KMS-11 (cell line): Measurements from ENCODE around the gene GNA12.
A peak's percentile ranks its signal among the peaks of the same experiment; 100 is the strongest.

Source experiments
- H2AFZ ChIP-seq: fragments of 200-600 bp; sonication (generic); 2 replicates; pipeline ENCODE4 v1.6.1; 2016; ENCODE audit warnings: antibody characterized with exemption, mixed run types, low read depth
- H3K27ac ChIP-seq: fragments of 200-600 bp; sonication (generic); 2 replicates; pipeline ENCODE4 v1.6.1; 2016; ENCODE audit warnings: mild to moderate bottlenecking, mixed run types
- H3K27me3 ChIP-seq: fragments of 200-600 bp; sonication (generic); 2 replicates; pipeline ENCODE4 v1.6.1; 2017; ENCODE audit warnings: mild to moderate bottlenecking, low read depth, mixed run types, moderate library complexity; ENCODE audit not compliant: insufficient read depth
- H3K36me3 ChIP-seq: fragments of 200-600 bp; sonication (generic); 2 replicates; pipeline ENCODE4 v1.6.1; 2017; ENCODE audit warnings: mild to moderate bottlenecking, mixed run types; ENCODE audit not compliant: insufficient read depth
- H3K4me1 ChIP-seq: fragments of 200-600 bp; sonication (generic); 2 replicates; pipeline ENCODE4 v1.6.1; 2016; ENCODE audit warnings: mild to moderate bottlenecking, low read depth, mixed run types; ENCODE audit not compliant: poor library complexity, severe bottlenecking
- H3K4me2 ChIP-seq: fragments of 200-600 bp; sonication (generic); 2 replicates; pipeline ENCODE4 v1.7.0; 2016; ENCODE audit warnings: mild to moderate bottlenecking, mixed run types
- H3K4me3 ChIP-seq: fragments of 200-600 bp; sonication (generic); IDR thresholded peaks from 2 replicates; pipeline ENCODE4 v1.6.1; 2017; ENCODE audit warnings: low read depth, low read length, mixed read lengths; ENCODE audit not compliant: insufficient read depth
- H3K79me2 ChIP-seq: fragments of 200-600 bp; sonication (generic); 2 replicates; pipeline ENCODE4 v1.6.1; 2016; ENCODE audit warnings: low read depth, mixed run types; ENCODE audit not compliant: insufficient read depth
- H3K9ac ChIP-seq: fragments of 200-600 bp; sonication (generic); 2 replicates; pipeline ENCODE4 v1.6.1; 2016; ENCODE audit warnings: mild to moderate bottlenecking, mixed run types
- H4K20me1 ChIP-seq: fragments of 200-600 bp; sonication (generic); 2 replicates; pipeline ENCODE4 v1.6.1; 2016; ENCODE audit warnings: mild to moderate bottlenecking, mixed run types; ENCODE audit not compliant: insufficient read depth
- CTCF ChIP-seq: fragments of 200-600 bp; sonication (generic); conservative IDR thresholded peaks from 2 replicates; pipeline ENCODE4 v1.6.1; 2017; ENCODE audit warnings: low read depth, mild to moderate bottlenecking, antibody characterized with exemption, low read length, moderate library complexity, mixed read lengths

The GNA12 gene

GRCh38 chr7:2701832-2702593 lies 142.1 kb downstream of the GNA12 start:
- no peak for TF ChIP-seq CTCF
- Histone ChIP-seq H3K27ac (no peak overlapping the region), H3K4me1 (peaks cover 27% of the 10 kb centered on the region), H3K4me3 (no peak overlapping the region), H3K36me3 (no peaks in the 10 kb centered on the region), H3K79me2 (no peaks in the 10 kb centered on the region), H3K27me3 (no peaks in the 10 kb centered on the region), H2AFZ (no peak overlapping the region), H3K4me2 (no peak overlapping the region), H3K9ac (no peak overlapping the region), H4K20me1 (no peaks in the 10 kb centered on the region)

- H3K27me3 ChIP-seq = no peaks in the 10 kb centered on the region
- no peaks in the 10 kb centered on the region for H3K36me3 ChIP-seq
- H3K4me1 ChIP-seq = peaks cover 27% of the 10 kb centered on the region
- no peak for TF ChIP-seq CTCF
- no peaks in the 10 kb centered on the region for H3K79me2 ChIP-seq
- no peaks in the 10 kb centered on the region for H4K20me1 ChIP-seq
- no peak overlapping the region for H3K4me3 ChIP-seq
- no peak overlapping the region for H3K4me2 ChIP-seq
- H3K9ac ChIP-seq = no peak overlapping the region
- no peak overlapping the region for H2AFZ ChIP-seq
- no peak overlapping the region for H3K27ac ChIP-seq
Observed at GRCh38 chr7:2701424-2701823, 142.7 kb downstream of the GNA12 start.

- peaks cover 27% of the 10 kb centered on the region for H3K4me1 ChIP-seq
Observed at GRCh38 chr7:2700141-2700850, 143.8 kb downstream of the GNA12 start.

GRCh38 chr7:2699289-2699620 lies 144.9 kb downstream of the GNA12 start:
- peak overlapping the region; percentile 72; the same call in 1 of the 2 replicates for H2AFZ ChIP-seq
- no peaks in the 10 kb centered on the region for H3K27me3 ChIP-seq
- H3K9ac ChIP-seq = peak overlapping the region; percentile 53
- H3K4me1 ChIP-seq = peaks cover 27% of the 10 kb centered on the region
- H3K4me2 ChIP-seq = peak overlapping the region; percentile 88
- peak overlapping the region; percentile 59 for H3K27ac ChIP-seq
- no peaks in the 10 kb centered on the region for H3K36me3 ChIP-seq
- no peak overlapping the region for H3K4me3 ChIP-seq
- no peaks in the 10 kb centered on the region for H4K20me1 ChIP-seq
- no peak for TF ChIP-seq CTCF
- no peaks in the 10 kb centered on the region for H3K79me2 ChIP-seq

More at GRCh38 chr7:2700141-2700850, 143.8 kb downstream of the GNA12 start:
- Histone ChIP-seq H3K27me3 (no peaks in the 10 kb centered on the region), H3K36me3 (no peaks in the 10 kb centered on the region), H3K79me2 (no peaks in the 10 kb centered on the region), H3K27ac (no peak overlapping the region), H2AFZ (peak overlapping the region; percentile 72; the same call in 1 of the 2 replicates), H4K20me1 (no peaks in the 10 kb centered on the region), H3K9ac (no peak overlapping the region; the same call in 1 of the 2 replicates), H3K4me3 (no peak overlapping the region), H3K4me2 (peak overlapping the region; percentile 88; the same call in 1 of the 2 replicates)
- TF ChIP-seq CTCF = no peak
